A172 (cell line): ENCODE measurements around the gene MYO6. TPM values are rescaled to one million over a fixed set of nuclear protein-coding genes. Genes with fewer than 3 reads are reported as not detected.

Experiments
- DNase-seq: peaks from one replicate; pipeline ENCODE4 v3.0.0-alpha.2; 2015; ENCODE audit warnings: low spot score
- total RNA-seq: library from RNA; depleted of rRNA; stranded (reverse); fragments of >200 nt; shearing (Covaris generic); gene quantifications from 2 replicates; pipeline ENCODE4 v1.2.3, GENCODE V29; 2014

The MYO6 gene
- total RNA-seq, 1 experiment from 2014 or later = 9.4 TPM

- no peak for DNase-seq
These were observed 17.3 kb downstream of the MYO6 start for GRCh38 chr6:75766387-75766786.

GRCh38 chr6:75770844-75771243, 21.8 kb downstream of the MYO6 start:
- DNase-seq = no peak

GRCh38 chr6:75775219-75775618, 26.2 kb downstream of the MYO6 start:
- DNase-seq = no peak

- no peak for DNase-seq
These were observed 27.4 kb downstream of the MYO6 start for GRCh38 chr6:75776461-75776860.

GRCh38 chr6:75778757-75779156, 29.7 kb downstream of the MYO6 start:
- no peak for DNase-seq

- DNase-seq = no peak
These were observed 37.1 kb downstream of the MYO6 start for GRCh38 chr6:75786152-75786551.

GRCh38 chr6:75788894-75789293, 39.9 kb downstream of the MYO6 start:
- DNase-seq = no peak

GRCh38 chr6:75791881-75792280, 42.8 kb downstream of the MYO6 start:
- peak; percentile 16 for DNase-seq

- no peak for DNase-seq
These were observed 45.4 kb downstream of the MYO6 start for GRCh38 chr6:75794351-75794846.

- DNase-seq = no peak
These were observed 46.1 kb downstream of the MYO6 start for GRCh38 chr6:75794954-75795739.

GRCh38 chr6:75796723-75797122, 47.7 kb downstream of the MYO6 start:
- DNase-seq = no peak

GRCh38 chr6:75800133-75800532, 51.1 kb downstream of the MYO6 start:
- DNase-seq = no peak

GRCh38 chr6:75800708-75801505, 51.9 kb downstream of the MYO6 start:
- no peak for DNase-seq

GRCh38 chr6:75802366-75802765, 53.3 kb downstream of the MYO6 start:
- peak; percentile 51 for DNase-seq

GRCh38 chr6:75808507-75808906, 59.5 kb downstream of the MYO6 start:
- DNase-seq = no peak

GRCh38 chr6:75812560-75812959, 63.5 kb downstream of the MYO6 start:
- no peak for DNase-seq

GRCh38 chr6:75813476-75814250, 64.6 kb downstream of the MYO6 start:
- DNase-seq = no peak

- no peak for DNase-seq
These were observed 66.7 kb downstream of the MYO6 start for GRCh38 chr6:75815756-75816155.

- no peak for DNase-seq
These were observed 69.2 kb downstream of the MYO6 start for GRCh38 chr6:75818098-75818855.

- DNase-seq = no peak
These were observed 70.9 kb downstream of the MYO6 start for GRCh38 chr6:75819776-75820487.

- DNase-seq = no peak
These were observed 75.1 kb downstream of the MYO6 start for GRCh38 chr6:75824160-75824559.
